KOPT-K1 (cell line): Measurements from ENCODE around the gene S100A6.

Experiments
- H3K27ac ChIP-seq: fragments of 200-600 bp; sonication (generic); 2 replicates; pipeline ENCODE4 v1.5.1; 2016; ENCODE audit warnings: antibody characterized with exemption, mild to moderate bottlenecking, low read depth, low read length; ENCODE audit not compliant: poor library complexity, severe bottlenecking
- H3K36me3 ChIP-seq: fragments of 200-600 bp; sonication (generic); 2 replicates; pipeline ENCODE4 v1.5.1; 2017; ENCODE audit warnings: antibody characterized with exemption, mild to moderate bottlenecking, low read length, moderate library complexity; ENCODE audit not compliant: insufficient read depth
- H3K9me3 ChIP-seq: fragments of 200-600 bp; sonication (generic); 2 replicates; pipeline ENCODE4 v1.5.1; 2017; ENCODE audit warnings: antibody characterized with exemption, low read length, mild to moderate bottlenecking; ENCODE audit not compliant: insufficient read depth, poor library complexity, severe bottlenecking

S100A6 gene

GRCh38 chr1:153542956-153543711 lies 7.3 kb upstream of the S100A6 start:
- no peaks in the 10 kb centered on the region for H3K9me3 ChIP-seq
- no peaks in the 10 kb centered on the region for H3K36me3 ChIP-seq
- H3K27ac ChIP-seq, result no peak overlapping the region

- Histone ChIP-seq H3K27ac (no peak overlapping the region), H3K9me3 (no peaks in the 10 kb centered on the region), H3K36me3 (no peaks in the 10 kb centered on the region)
These were observed 6.1 kb upstream of the S100A6 start for GRCh38 chr1:153541641-153542590.

GRCh38 chr1:153540394-153541361 lies 4.9 kb upstream of the S100A6 start, which contains the start of gene S100A5:
Gene S100A5 (minus strand): TSS chr1:153540934. CDS start chr1:153540191, 743 bp downstream.
- H3K27ac ChIP-seq, result peak within 1 kb of the TSS; percentile 43
- H3K9me3 ChIP-seq, result no peaks in the 10 kb centered on the region
- H3K36me3 ChIP-seq, result no peaks in the 10 kb centered on the region

GRCh38 chr1:153539395-153540093 lies 3.8 kb upstream of the S100A6 start:
- no peaks in the 10 kb centered on the region for H3K36me3 ChIP-seq
- H3K9me3 ChIP-seq, result no peaks in the 10 kb centered on the region
- H3K27ac ChIP-seq, result no peak overlapping the region

- Histone ChIP-seq H3K36me3 (no peaks in the 10 kb centered on the region), H3K27ac (no peak overlapping the region), H3K9me3 (no peaks in the 10 kb centered on the region)
These were observed 2.6 kb upstream of the S100A6 start for GRCh38 chr1:153538315-153538821.

GRCh38 chr1:153537376-153537730 lies 1.6 kb upstream of the S100A6 start:
- Histone ChIP-seq H3K27ac (no peak overlapping the region), H3K9me3 (no peaks in the 10 kb centered on the region)

GRCh38 chr1:153536671-153537375 lies 1.0 kb upstream of the S100A6 start:
- Histone ChIP-seq H3K9me3 (no peaks in the 10 kb centered on the region), H3K27ac (no peak overlapping the region), H3K36me3 (no peaks in the 10 kb centered on the region)

More at GRCh38 chr1:153537376-153537730, 1.6 kb upstream of the S100A6 start:
- H3K36me3 ChIP-seq, result no peaks in the 10 kb centered on the region

- H3K9me3 ChIP-seq, result no peaks in the 10 kb centered on the region
- H3K27ac ChIP-seq, result no peak overlapping the region
These were observed 350 bp upstream of the S100A6 start for GRCh38 chr1:153536012-153536670.

GRCh38 chr1:153534925-153535241 lies 908 bp downstream of the S100A6 start:
- Histone ChIP-seq H3K9me3 (no peaks in the 10 kb centered on the region), H3K36me3 (no peaks in the 10 kb centered on the region), H3K27ac (no peak overlapping the region)

More at GRCh38 chr1:153536012-153536670, 350 bp upstream of the S100A6 start:
- no peaks in the 10 kb centered on the region for H3K36me3 ChIP-seq

GRCh38 chr1:153534226-153534924 lies 1.4 kb downstream of the S100A6 start:
- Histone ChIP-seq H3K36me3 (no peaks in the 10 kb centered on the region), H3K9me3 (no peaks in the 10 kb centered on the region), H3K27ac (no peak overlapping the region)

- no peaks in the 10 kb centered on the region for H3K9me3 ChIP-seq
- no peaks in the 10 kb centered on the region for H3K36me3 ChIP-seq
- no peak overlapping the region for H3K27ac ChIP-seq
These were observed 2.0 kb downstream of the S100A6 start for GRCh38 chr1:153533689-153534201.

GRCh38 chr1:153532769-153533599 lies 2.8 kb downstream of the S100A6 start:
- H3K27ac ChIP-seq, result no peak overlapping the region
- H3K36me3 ChIP-seq, result no peaks in the 10 kb centered on the region
- no peaks in the 10 kb centered on the region for H3K9me3 ChIP-seq
